B cell (primary cell): ENCODE data around the gene PXMP4.

ENCODE experiments used
- EZH2 ChIP-seq: IDR thresholded peaks from 2 replicates; pipeline ENCODE4 v1.6.1; 2012; ENCODE audit warnings: borderline replicate concordance, low read depth, mild to moderate bottlenecking, moderate library complexity, low read length; ENCODE audit not compliant: insufficient read depth, poor library complexity, severe bottlenecking
- TF ChIP-seq, protein P1 (sequence below): fragments of 200-600 bp; IDR thresholded peaks from one replicate; pipeline ENCODE4 v1.8.0; 2022; ENCODE audit warnings: antibody characterized with exemption, mild to moderate bottlenecking

DNA sequence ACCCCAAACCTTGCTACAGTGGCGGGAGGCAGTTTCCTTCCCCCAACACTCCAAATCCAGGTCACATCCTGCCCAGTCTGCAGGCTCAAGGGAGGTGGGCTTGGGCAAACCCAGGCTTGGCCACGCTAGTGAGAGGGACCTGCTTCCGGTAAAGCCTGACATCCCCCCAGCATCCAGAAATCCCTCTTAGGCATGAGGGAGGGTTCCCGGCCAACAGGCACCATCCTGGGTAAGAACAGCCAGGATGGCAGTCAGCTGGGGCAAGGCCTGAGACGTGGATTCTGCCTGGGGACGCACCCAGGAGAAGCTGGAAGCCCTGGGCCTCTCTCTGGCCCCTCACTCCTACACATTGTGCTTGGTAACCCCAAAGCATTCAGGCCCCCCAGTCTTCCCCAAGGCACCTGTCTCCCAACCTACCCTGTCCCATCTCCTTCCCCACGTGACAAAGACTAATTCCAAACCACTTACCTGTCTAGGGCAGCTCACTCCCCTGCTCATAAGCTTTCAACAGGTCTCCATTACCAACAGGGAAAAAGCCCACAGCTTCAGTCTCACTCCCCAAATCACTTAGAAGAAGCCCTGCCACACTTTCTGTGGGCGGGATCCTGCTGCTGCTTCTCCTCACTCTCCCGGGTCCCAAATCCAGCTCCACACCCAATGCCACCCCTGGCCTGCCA, 55.9 kb downstream of the PXMP4 start:
- TF ChIP-seq, protein P1, sequence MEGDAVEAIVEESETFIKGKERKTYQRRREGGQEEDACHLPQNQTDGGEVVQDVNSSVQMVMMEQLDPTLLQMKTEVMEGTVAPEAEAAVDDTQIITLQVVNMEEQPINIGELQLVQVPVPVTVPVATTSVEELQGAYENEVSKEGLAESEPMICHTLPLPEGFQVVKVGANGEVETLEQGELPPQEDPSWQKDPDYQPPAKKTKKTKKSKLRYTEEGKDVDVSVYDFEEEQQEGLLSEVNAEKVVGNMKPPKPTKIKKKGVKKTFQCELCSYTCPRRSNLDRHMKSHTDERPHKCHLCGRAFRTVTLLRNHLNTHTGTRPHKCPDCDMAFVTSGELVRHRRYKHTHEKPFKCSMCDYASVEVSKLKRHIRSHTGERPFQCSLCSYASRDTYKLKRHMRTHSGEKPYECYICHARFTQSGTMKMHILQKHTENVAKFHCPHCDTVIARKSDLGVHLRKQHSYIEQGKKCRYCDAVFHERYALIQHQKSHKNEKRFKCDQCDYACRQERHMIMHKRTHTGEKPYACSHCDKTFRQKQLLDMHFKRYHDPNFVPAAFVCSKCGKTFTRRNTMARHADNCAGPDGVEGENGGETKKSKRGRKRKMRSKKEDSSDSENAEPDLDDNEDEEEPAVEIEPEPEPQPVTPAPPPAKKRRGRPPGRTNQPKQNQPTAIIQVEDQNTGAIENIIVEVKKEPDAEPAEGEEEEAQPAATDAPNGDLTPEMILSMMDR: no peak
- no peak for TF ChIP-seq EZH2
